Stimulated activated CD4-positive, alpha-beta T cell treated with anti-CD3 and anti-CD28 coated beads, TNF-alpha, amount 100 ng/mL, for 24 hours (primary cell): Measurements from ENCODE around the gene POLD3.

Source experiments
- DNase-seq, 3 experiments: peaks; one replicate each; pipeline ENCODE4 v3.0.0-alpha.2; 2020; ENCODE audit warnings: low read depth in 3 of 3

Gene POLD3

GRCh38 chr11:74592441-74593362 is at the start of gene POLD3:
POLD3 (plus strand) TSS chr11:74592582; CDS start chr11:74592659, 77 bp downstream.
- peak; percentile 89 to 95 (median 93) for DNase-seq

- DNase-seq, result no peak
These were observed 48.4 kb upstream of the POLD3 start for GRCh38 chr11:74543991-74544390.

- DNase-seq, result no peak
These were observed 45.6 kb upstream of the POLD3 start for GRCh38 chr11:74546752-74547151.

- no peak for DNase-seq
These were observed 41.2 kb upstream of the POLD3 start for GRCh38 chr11:74550991-74551753.

- no peak for DNase-seq
These were observed 40.6 kb upstream of the POLD3 start for GRCh38 chr11:74551754-74552145.

- no peak for DNase-seq
These were observed 34.9 kb upstream of the POLD3 start for GRCh38 chr11:74557526-74557925.

GRCh38 chr11:74559110-74559933 is 33.1 kb upstream of the POLD3 start:
- no peak for DNase-seq

GRCh38 chr11:74559934-74560309 is 32.5 kb upstream of the POLD3 start:
- no peak for DNase-seq

GRCh38 chr11:74566146-74566960 is 26.0 kb upstream of the POLD3 start:
- no peak for DNase-seq

- DNase-seq, result no peak
These were observed 24.4 kb upstream of the POLD3 start for GRCh38 chr11:74568028-74568427.

GRCh38 chr11:74570266-74571061 is 21.9 kb upstream of the POLD3 start:
- peak in 1 of 3 experiments; percentile 12 for DNase-seq

- no peak for DNase-seq
These were observed 21.4 kb upstream of the POLD3 start for GRCh38 chr11:74571062-74571399.

GRCh38 chr11:74572349-74572748 is 20.0 kb upstream of the POLD3 start:
- no peak for DNase-seq

GRCh38 chr11:74574563-74574962 is 17.8 kb upstream of the POLD3 start:
- DNase-seq, result no peak

GRCh38 chr11:74575999-74576398 is 16.4 kb upstream of the POLD3 start:
- DNase-seq, result no peak

- no peak for DNase-seq
These were observed 15.2 kb upstream of the POLD3 start for GRCh38 chr11:74577181-74577580.

- no peak for DNase-seq
These were observed 14.6 kb upstream of the POLD3 start for GRCh38 chr11:74577624-74578396.

GRCh38 chr11:74579577-74580270 is 12.7 kb upstream of the POLD3 start:
- DNase-seq, result no peak

- no peak for DNase-seq
These were observed 10.3 kb upstream of the POLD3 start for GRCh38 chr11:74581954-74582547.
